HepG2 (cell line): Measurements from ENCODE around the gene EPN3. TPM values are rescaled to one million over a fixed set of nuclear protein-coding genes. Genes with fewer than 3 reads are reported as not detected.

Experiments used
- ATAC-seq: fragments of 200-7000 bp; cut with Tn5 transposase; 3 replicates; pipeline ENCODE4 v1.9.1; 2020; ENCODE audit warnings: mild to moderate bottlenecking, moderate library complexity
- BruUV-seq: library from RNA; stranded (reverse); fragments of 400-500 nt; replicated peaks from 2 replicates; lab custom pipeline; 2021; lab: Mats Ljungman, UMichigan
- CTCF ChIA-PET: fragments of 300-600 bp; formaldehyde crosslinking; extraction: SDS; loops from one replicate; lab custom pipeline; 2021; ENCODE audit warnings: low total read pairs, inconsistent platforms, low intra/inter-chr PET ratio; lab: Yijun Ruan, JAX
- POLR2A ChIA-PET: fragments of 350-600 bp; sonication (Branson Sonifier 250); formaldehyde crosslinking; loops from one replicate; lab custom pipeline; 2020; ENCODE audit warnings: antibody characterized with exemption, inconsistent platforms; lab: Yijun Ruan, JAX
- DNase-seq: peaks from one replicate; pipeline ENCODE4 v3.0.0-alpha.2; 2015; ENCODE audit warnings: low spot score
- FAIRE-seq: peaks from 3 replicates; lab custom pipeline; 2011; peaks lifted over from hg19 to GRCh38; lab: Jason Lieb, UNC
- H2AFZ ChIP-seq: one replicate; pipeline ENCODE4 v1.6.1; 2011; ENCODE audit warnings: low read length, inconsistent platforms
- H3K27ac ChIP-seq: fragments of 300-600 bp; 3 replicates; pipeline ENCODE4 v1.8.0; 2011; ENCODE audit warnings: mixed run types, mild to moderate bottlenecking, mixed read lengths, low read length, inconsistent platforms; ENCODE audit not compliant: insufficient read depth; ENCODE audit errors: extremely low read length
- H3K27me3 ChIP-seq, 2 experiments: fragments of 200-600 bp in 1 of 2; 2 replicates in 1 of 2; 3 replicates in 1 of 2; pipeline versions ENCODE4 v1.6.0 to v1.8.0; 2011; ENCODE audit warnings: low read length in 2 of 2, mild to moderate bottlenecking in 2 of 2, moderate library complexity in 2 of 2, inconsistent platforms in 1 of 2; ENCODE audit not compliant: insufficient read depth in 2 of 2, control insufficient read depth in 1 of 2
- H3K36me3 ChIP-seq, 2 experiments: fragments of 200-600 bp in 1 of 2; replicated peaks in 1 of 2; 2 replicates in 1 of 2; 3 replicates in 1 of 2; pipeline versions ENCODE4 v1.5.1 to v1.8.0; 2011; ENCODE audit warnings: low read length in 2 of 2, inconsistent platforms in 1 of 2; ENCODE audit not compliant: insufficient read depth in 2 of 2, control insufficient read depth in 1 of 2
- H3K4me1 ChIP-seq: 2 replicates; pipeline ENCODE4 v1.5.1; 2012; ENCODE audit warnings: low read length, inconsistent platforms; ENCODE audit not compliant: insufficient read depth
- H3K4me2 ChIP-seq: 2 replicates; pipeline ENCODE4 v1.6.0; 2011; ENCODE audit warnings: low read depth, low read length, inconsistent platforms
- H3K4me3 ChIP-seq, 3 experiments: fragments of 200-600 bp in 1 of 3; sonication (generic), shearing (Covaris generic) in 1 of 3; replicated peaks in 1 of 3; 2 replicates each; pipeline ENCODE4 v1.5.1; 2011 to 2016; ENCODE audit warnings: low read length in 3 of 3, inconsistent platforms in 2 of 3, low read depth in 2 of 3, mild to moderate bottlenecking in 2 of 3, control low read depth in 1 of 3, mixed read lengths in 1 of 3; ENCODE audit not compliant: insufficient read depth in 1 of 3
- H3K79me2 ChIP-seq: one replicate; pipeline ENCODE4 v1.6.1; 2011; ENCODE audit warnings: low read length, inconsistent platforms; ENCODE audit not compliant: insufficient read depth
- H3K9ac ChIP-seq: 2 replicates; pipeline ENCODE4 v1.6.0; 2011; ENCODE audit warnings: mild to moderate bottlenecking, low read depth, low read length, inconsistent platforms; ENCODE audit not compliant: insufficient read depth
- H3K9me3 ChIP-seq: 2 replicates; pipeline ENCODE4 v1.5.1; 2012; ENCODE audit warnings: mild to moderate bottlenecking, low read length
- H4K20me1 ChIP-seq: 2 replicates; pipeline ENCODE4 v1.6.0; 2011; ENCODE audit warnings: inconsistent platforms, mild to moderate bottlenecking, low read length, moderate library complexity; ENCODE audit not compliant: insufficient read depth
- BRCA1 ChIP-seq: sonication (generic); formaldehyde crosslinking; IDR thresholded peaks from 2 replicates; pipeline ENCODE4 v1.4.0; 2020; ENCODE audit warnings: missing genetic modification reagents
- CBX2 ChIP-seq, 2 experiments: fragments of 200-600 bp in 1 of 2; sonication (generic); formaldehyde crosslinking in 1 of 2; IDR thresholded peaks; 2 replicates each; pipeline versions ENCODE4 v1.7.0 to v1.8.1; 2018 to 2022; ENCODE audit warnings: low read depth in 2 of 2, low read length in 1 of 2, mild to moderate bottlenecking in 1 of 2, missing genetic modification reagents in 1 of 2
- HES4 ChIP-seq: sonication (generic); formaldehyde crosslinking; IDR thresholded peaks from 2 replicates; pipeline ENCODE4 v1.9.0; 2021; ENCODE audit warnings: mild to moderate bottlenecking, missing genetic modification reagents, borderline replicate concordance
- IRX3 ChIP-seq: sonication (generic); formaldehyde crosslinking; IDR thresholded peaks from 2 replicates; pipeline ENCODE4 v1.8.1; 2023; ENCODE audit warnings: mild to moderate bottlenecking, low read depth, missing genetic modification reagents, borderline replicate concordance
- RXRB ChIP-seq: IDR thresholded peaks from 2 replicates; pipeline ENCODE4 v1.6.1; 2016; ENCODE audit warnings: borderline replicate concordance, missing genetic modification reagents, missing compliant biosample characterization
- SMC3 ChIP-seq: IDR thresholded peaks from 2 replicates; pipeline ENCODE4 v1.6.1; 2011; ENCODE audit warnings: low read length, improper control_type of control experiment
- THYN1 ChIP-seq: sonication (generic); formaldehyde crosslinking; IDR thresholded peaks from 2 replicates; pipeline ENCODE4 v1.8.1; 2023; ENCODE audit warnings: low read depth, mild to moderate bottlenecking, moderate library complexity, missing genetic modification reagents, borderline replicate concordance
- TMF1 ChIP-seq: sonication (generic); formaldehyde crosslinking; IDR thresholded peaks from 2 replicates; pipeline ENCODE4 v1.8.1; 2022; ENCODE audit warnings: low read depth, missing genetic modification reagents
- ZNF3 ChIP-seq: IDR thresholded peaks from 2 replicates; pipeline ENCODE4 v1.7.0; 2017; ENCODE audit warnings: inconsistent platforms
- ZNF547 ChIP-seq: sonication (generic); formaldehyde crosslinking; IDR thresholded peaks from 2 replicates; pipeline ENCODE4 v1.5.1; 2020; ENCODE audit warnings: mild to moderate bottlenecking, missing genetic modification reagents
- WGBS: methylation state at CpG from one replicate; pipeline ENCODE4 v1.1.6; 2017; ENCODE audit warnings: low lambda C conversion rate; 5-methylcytosine and 5-hydroxymethylcytosine counted together
- in situ Hi-C: cut with HindIII; loops from 2 replicates; pipeline ENCODE4 v1.10.0; 2017; ENCODE audit warnings: low pct_unique_long_range_greater_than_20kb; ENCODE audit not compliant: extremely low pct_ligation_motif_present
- intact Hi-C: fragments of 100-400 bp; cut with micrococcal nuclease; formaldehyde crosslinking; loops from one replicate; pipeline ENCODE4 v1.10.0; 2022; ENCODE audit not compliant: unreplicated experiment
- polyA plus RNA-seq, 8 experiments: library from polyadenylated mRNA; depleted of rRNA in 3 of 8; stranded (reverse) in 7 of 8; unstranded in 1 of 8; fragments of >200 nt; fragmentation: Illumina TruSeq in 4 of 8; extraction: Trizol in 4 of 8; gene quantifications; 2 replicates each; pipeline versions ENCODE4 v1.2.1 to v1.2.3, GENCODE V29; 2011 to 2016; ENCODE audit warnings: low read depth in 4 of 8, missing spikeins in 1 of 8, mixed read lengths in 1 of 8; ENCODE audit not compliant: insufficient read depth in 1 of 8
- total RNA-seq, 5 experiments: library from RNA; depleted of rRNA; stranded (reverse); fragments of >200 nt; fragmentation: Illumina TruSeq; extraction: Trizol; gene quantifications; 2 replicates each; pipeline ENCODE4 v1.2.3, GENCODE V29; 2016; ENCODE audit warnings: low read depth in 1 of 5
- TF ChIP-seq, protein P1 (sequence below): sonication (generic); formaldehyde crosslinking; IDR thresholded peaks from 2 replicates; pipeline ENCODE4 v1.5.0; 2020; ENCODE audit warnings: mild to moderate bottlenecking, missing genetic modification reagents
- TF ChIP-seq, protein P2 (sequence below): sonication (generic); formaldehyde crosslinking; IDR thresholded peaks from 2 replicates; pipeline ENCODE4 v1.4.0; 2020; ENCODE audit warnings: missing genetic modification reagents

Gene EPN3
- total and polyA plus RNA-seq, 2 of the 13 experiments (the other 11 are each of a cell fraction or from before 2014, with no cell fraction given) = 0.11 to 0.95 TPM

DNA sequence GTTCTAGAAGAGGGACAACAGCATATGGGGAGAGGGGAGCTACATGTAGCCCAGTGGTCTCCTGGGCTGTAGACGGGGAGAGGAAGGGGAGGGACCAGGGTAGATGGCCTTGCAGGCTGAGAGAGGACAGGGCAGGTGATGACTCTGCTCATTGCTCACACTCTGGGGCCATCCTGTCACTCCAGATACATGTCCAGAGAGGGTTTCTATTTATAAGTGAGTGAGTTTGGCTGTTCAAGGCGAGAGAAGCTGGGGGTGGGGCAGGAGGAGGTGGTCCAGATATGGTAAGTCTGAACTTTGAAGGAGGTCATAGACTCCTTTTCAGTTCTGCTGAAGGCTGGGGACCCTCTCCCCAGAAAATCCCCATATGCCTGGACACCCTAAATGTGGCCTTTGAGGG is 50.2 kb downstream of the EPN3 start:
- FAIRE-seq (no peak), ATAC-seq (no peak), DNase-seq (no peak)
- 0% methylated on average over 2 of the region's 2 CpGs for WGBS
- intact Hi-C loops (no loop called here), in situ Hi-C loops (no loop called here)
- Histone ChIP-seq H3K36me3 (no peaks in the 10 kb centered on the region), H3K79me2 (no peaks in the 10 kb centered on the region), H3K9me3 (no peaks in the 10 kb centered on the region), H3K4me1 (no peaks in the 10 kb centered on the region), H2AFZ (no peak overlapping the region), H4K20me1 (no peaks in the 10 kb centered on the region), H3K27ac (no peak overlapping the region), H3K4me2 (no peak overlapping the region), H3K4me3 (no peak overlapping the region), H3K27me3 (peaks cover 32 to 96% of the 10 kb centered on the region in 2 experiments), H3K9ac (no peak overlapping the region)
- BruUV-seq = no TSS peak
- no peak for TF ChIP-seq ZNF3 (CRISPR knock-in tag)
- no peak for TF ChIP-seq IRX3 (CRISPR knock-in tag)
- TF ChIP-seq, protein P1, sequence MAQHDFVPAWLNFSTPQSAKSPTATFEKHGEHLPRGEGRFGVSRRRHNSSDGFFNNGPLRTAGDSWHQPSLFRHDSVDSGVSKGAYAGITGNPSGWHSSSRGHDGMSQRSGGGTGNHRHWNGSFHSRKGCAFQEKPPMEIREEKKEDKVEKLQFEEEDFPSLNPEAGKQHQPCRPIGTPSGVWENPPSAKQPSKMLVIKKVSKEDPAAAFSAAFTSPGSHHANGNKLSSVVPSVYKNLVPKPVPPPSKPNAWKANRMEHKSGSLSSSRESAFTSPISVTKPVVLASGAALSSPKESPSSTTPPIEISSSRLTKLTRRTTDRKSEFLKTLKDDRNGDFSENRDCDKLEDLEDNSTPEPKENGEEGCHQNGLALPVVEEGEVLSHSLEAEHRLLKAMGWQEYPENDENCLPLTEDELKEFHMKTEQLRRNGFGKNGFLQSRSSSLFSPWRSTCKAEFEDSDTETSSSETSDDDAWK (CRISPR knock-in tag) = no peak
- TF ChIP-seq CBX2 (IDR thresholded peaks at IDR 0.05; ENCODE audit: low read depth, low read length) = no peak
- no peak for TF ChIP-seq CBX2 (CRISPR knock-in tag; IDR thresholded peaks at IDR 0.05; ENCODE audit: low read depth)
- no peak for TF ChIP-seq HES4 (CRISPR knock-in tag)
- TF ChIP-seq RXRB = no peak
- TF ChIP-seq, protein P2, sequence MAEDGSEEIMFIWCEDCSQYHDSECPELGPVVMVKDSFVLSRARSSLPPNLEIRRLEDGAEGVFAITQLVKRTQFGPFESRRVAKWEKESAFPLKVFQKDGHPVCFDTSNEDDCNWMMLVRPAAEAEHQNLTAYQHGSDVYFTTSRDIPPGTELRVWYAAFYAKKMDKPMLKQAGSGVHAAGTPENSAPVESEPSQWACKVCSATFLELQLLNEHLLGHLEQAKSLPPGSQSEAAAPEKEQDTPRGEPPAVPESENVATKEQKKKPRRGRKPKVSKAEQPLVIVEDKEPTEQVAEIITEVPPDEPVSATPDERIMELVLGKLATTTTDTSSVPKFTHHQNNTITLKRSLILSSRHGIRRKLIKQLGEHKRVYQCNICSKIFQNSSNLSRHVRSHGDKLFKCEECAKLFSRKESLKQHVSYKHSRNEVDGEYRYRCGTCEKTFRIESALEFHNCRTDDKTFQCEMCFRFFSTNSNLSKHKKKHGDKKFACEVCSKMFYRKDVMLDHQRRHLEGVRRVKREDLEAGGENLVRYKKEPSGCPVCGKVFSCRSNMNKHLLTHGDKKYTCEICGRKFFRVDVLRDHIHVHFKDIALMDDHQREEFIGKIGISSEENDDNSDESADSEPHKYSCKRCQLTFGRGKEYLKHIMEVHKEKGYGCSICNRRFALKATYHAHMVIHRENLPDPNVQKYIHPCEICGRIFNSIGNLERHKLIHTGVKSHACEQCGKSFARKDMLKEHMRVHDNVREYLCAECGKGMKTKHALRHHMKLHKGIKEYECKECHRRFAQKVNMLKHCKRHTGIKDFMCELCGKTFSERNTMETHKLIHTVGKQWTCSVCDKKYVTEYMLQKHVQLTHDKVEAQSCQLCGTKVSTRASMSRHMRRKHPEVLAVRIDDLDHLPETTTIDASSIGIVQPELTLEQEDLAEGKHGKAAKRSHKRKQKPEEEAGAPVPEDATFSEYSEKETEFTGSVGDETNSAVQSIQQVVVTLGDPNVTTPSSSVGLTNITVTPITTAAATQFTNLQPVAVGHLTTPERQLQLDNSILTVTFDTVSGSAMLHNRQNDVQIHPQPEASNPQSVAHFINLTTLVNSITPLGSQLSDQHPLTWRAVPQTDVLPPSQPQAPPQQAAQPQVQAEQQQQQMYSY (CRISPR knock-in tag) = no peak
- no peak for TF ChIP-seq THYN1 (CRISPR knock-in tag)
- TF ChIP-seq ZNF547 (CRISPR knock-in tag) = no peak
- TF ChIP-seq TMF1 = no peak
- TF ChIP-seq SMC3 = no peak
- TF ChIP-seq BRCA1 = no peak
- POLR2A ChIA-PET = no interaction called here
- CTCF ChIA-PET = no interaction called here
